Stimulated activated CD4-positive, alpha-beta T cell treated with anti-CD3 and anti-CD28 coated beads, Interleukin-4, amount 100 ng/mL, for 4 hours (primary cell): ENCODE data around the gene PTPRT.

ENCODE experiments used
- DNase-seq, 2 experiments: peaks; one replicate each; pipeline ENCODE4 v3.0.0-alpha.2; 2020

Gene PTPRT

GRCh38 chr20:42598581-42598980 lies 591.1 kb downstream of the PTPRT start:
- no peak for DNase-seq

GRCh38 chr20:42595625-42596024 lies 594.1 kb downstream of the PTPRT start:
- DNase-seq = no peak

- DNase-seq = no peak
These were observed 595.0 kb downstream of the PTPRT start for GRCh38 chr20:42594659-42595058.

GRCh38 chr20:42594011-42594410 lies 595.7 kb downstream of the PTPRT start:
- no peak for DNase-seq

GRCh38 chr20:42589976-42590639 lies 599.6 kb downstream of the PTPRT start:
- no peak for DNase-seq

GRCh38 chr20:42588847-42589246 lies 600.9 kb downstream of the PTPRT start:
- DNase-seq = no peak

- DNase-seq = no peak
These were observed 602.3 kb downstream of the PTPRT start for GRCh38 chr20:42587427-42587826.

- no peak for DNase-seq
These were observed 608.4 kb downstream of the PTPRT start for GRCh38 chr20:42581311-42581710.

GRCh38 chr20:42576167-42576566 lies 613.5 kb downstream of the PTPRT start:
- no peak for DNase-seq

GRCh38 chr20:42572320-42573016 lies 617.2 kb downstream of the PTPRT start:
- no peak for DNase-seq

GRCh38 chr20:42567409-42567808 lies 622.3 kb downstream of the PTPRT start:
- no peak for DNase-seq

- no peak for DNase-seq
These were observed 624.3 kb downstream of the PTPRT start for GRCh38 chr20:42565235-42565995.

- no peak for DNase-seq
These were observed 630.0 kb downstream of the PTPRT start for GRCh38 chr20:42559665-42560064.

GRCh38 chr20:42556575-42556974 lies 633.1 kb downstream of the PTPRT start:
- no peak for DNase-seq

- no peak for DNase-seq
These were observed 636.3 kb downstream of the PTPRT start for GRCh38 chr20:42553374-42553773.

- no peak for DNase-seq
These were observed 640.2 kb downstream of the PTPRT start for GRCh38 chr20:42549496-42549895.

GRCh38 chr20:42544926-42545325 lies 644.8 kb downstream of the PTPRT start:
- DNase-seq = no peak

- DNase-seq = no peak
These were observed 656.9 kb downstream of the PTPRT start for GRCh38 chr20:42532831-42533230.

GRCh38 chr20:42531508-42531961 lies 658.2 kb downstream of the PTPRT start:
- no peak for DNase-seq

- no peak for DNase-seq
These were observed 658.8 kb downstream of the PTPRT start for GRCh38 chr20:42530855-42531448.

GRCh38 chr20:42530191-42530590 lies 659.5 kb downstream of the PTPRT start:
- DNase-seq = no peak

GRCh38 chr20:42524058-42524457 lies 665.6 kb downstream of the PTPRT start:
- no peak for DNase-seq

- no peak for DNase-seq
These were observed 673.0 kb downstream of the PTPRT start for GRCh38 chr20:42516692-42517091.
